ENCODE measurements around the gene GRN.
"Not testable (repeated sequence)": the region's sequence is repeated elsewhere in the genome, so short reads cannot be mapped to it uniquely, and the experiment has no call there.

The GRN gene

DNA sequence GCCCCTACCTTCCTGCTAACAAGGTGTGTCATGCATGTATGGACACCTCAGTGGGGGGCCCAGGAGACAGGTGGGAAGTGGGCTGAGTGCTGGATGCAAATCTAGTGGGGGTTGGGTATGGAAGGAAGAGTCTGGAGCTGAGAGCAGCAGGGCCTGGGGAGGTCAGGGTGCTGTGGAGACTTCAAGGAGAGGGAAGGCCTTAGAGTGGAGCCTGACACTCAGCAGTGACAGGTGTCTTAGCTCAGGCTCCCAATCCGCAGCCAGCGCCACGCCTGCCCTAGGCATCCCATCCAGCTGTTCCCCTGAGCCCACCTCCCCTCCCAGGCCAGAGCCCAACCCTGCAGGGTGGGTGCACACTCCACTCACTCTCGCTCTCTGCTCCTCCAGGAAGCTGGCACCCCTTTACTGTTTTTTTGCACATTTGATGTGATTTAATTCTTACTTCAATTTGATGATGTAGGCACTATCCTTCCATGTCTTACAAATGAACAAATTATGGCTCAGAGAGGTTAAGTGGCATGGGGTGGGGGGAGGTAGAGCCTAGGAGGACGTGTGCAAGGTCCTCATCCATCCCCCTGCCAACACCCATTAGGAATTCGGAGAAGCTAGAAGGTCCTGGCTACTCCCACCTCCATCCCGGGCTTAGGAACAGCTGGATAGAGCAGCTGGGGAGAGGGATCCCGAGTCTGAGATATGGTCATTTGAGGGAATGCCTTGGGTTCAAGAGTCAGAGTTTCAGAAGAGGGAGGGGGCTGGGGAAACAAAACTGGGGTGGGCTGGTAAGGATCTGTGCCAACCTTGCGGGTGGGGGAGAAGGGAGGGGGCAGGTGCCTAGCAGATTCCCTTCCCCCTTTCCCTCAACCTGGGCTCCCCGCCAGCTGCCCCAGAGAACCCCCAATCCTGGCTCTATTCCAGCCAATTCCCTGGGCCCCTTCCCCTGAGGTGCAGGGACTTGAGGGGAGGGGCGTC lies 16.5 kb downstream of the GRN start:
- DNase-seq (ENCODE audit: low spot score) = no peak

DNA sequence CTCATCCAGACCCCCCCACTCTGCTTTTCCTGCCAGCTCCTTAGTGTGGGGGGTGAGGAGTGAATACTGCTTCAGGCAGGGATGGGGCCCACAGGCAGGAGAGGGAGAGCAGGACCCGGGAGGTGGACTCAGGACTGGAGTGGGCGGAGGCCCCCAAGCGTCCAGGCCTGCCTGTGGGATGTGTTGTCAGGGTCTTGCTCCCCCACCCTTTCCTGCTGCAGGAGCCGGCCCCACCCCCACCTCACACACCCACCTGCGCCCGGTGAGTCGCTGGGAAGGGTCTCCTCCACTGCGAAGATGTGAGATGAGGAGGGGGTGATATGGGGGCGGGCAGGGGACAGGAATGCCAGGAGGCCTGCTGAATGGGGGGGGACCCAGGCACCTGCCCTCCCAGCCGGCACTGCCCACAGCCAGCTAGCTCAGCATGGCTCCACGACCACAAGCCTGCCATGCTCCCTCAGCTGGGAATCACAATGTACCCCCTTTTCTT lies 17.4 kb downstream of the GRN start:
- no peak for DNase-seq (ENCODE audit: low spot score)

DNA sequence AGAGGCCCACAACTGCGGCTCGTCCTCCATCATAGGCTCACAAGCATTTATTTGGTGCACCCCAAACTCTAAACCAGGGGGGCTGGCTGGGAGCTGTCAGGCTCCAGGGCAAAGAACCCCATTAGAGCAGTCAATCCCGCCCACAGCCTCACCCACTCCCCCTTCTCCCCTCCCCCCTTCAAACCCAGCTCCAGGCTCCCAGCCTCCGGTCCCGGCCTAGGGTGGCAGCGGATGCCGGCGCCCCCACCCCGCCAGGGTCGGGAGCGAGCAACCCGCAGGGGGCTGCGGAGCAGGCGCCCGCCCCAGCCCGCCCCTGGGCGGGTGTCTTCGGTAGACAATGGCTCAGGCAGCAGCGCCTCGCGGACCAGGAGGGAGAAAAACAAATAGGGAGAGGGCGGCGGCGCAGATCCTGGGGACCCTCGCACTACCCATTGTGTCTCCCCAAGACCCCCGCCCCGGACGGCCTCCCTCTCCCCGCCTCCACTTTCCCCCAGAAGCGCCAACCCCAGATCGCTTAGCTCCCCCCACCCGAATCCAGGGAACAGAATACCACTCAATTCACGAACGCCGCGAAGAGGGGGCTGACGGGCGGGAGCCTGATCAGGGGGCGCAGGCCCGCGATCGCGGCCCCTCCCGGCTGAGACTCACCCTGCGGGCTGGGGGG lies 18.0 kb downstream of the GRN start:
- DNase-seq (ENCODE audit: low spot score) = no peak

DNA sequence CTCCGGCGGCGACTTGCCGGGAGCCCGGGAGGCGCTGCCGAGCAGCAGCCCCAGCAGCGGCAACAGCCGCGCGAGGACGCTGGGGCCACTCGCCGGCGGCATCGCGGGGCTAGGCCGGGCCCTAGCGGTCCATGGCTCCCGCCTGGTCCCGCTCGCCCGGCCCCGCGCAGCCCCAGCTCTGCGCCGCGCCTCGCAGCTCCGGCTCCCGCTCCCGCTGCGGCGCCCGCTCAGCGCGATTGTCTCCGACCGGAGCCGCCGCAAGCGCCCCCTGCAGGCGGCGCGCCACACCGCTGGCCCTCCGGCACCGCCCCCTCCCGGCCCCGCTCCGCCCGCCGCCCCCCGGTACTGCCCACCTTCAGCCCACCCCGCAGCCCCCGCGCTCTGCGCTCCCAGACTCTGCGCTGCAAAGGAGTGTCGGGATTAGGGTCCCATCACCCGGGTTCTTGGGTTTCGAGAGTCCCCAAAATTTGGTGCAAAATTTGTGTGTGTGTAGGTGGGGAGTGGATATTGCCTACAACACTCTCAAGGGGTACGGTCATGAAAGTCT lies 18.6 kb downstream of the GRN start, which contains the start of gene FAM171A2:
TSS of gene FAM171A2 (minus strand) at position 241 of the 547 bp plus-strand sequence. CDS start at position 102, 139 bp downstream.
- peak; percentile 71 for DNase-seq (ENCODE audit: low spot score)

DNA sequence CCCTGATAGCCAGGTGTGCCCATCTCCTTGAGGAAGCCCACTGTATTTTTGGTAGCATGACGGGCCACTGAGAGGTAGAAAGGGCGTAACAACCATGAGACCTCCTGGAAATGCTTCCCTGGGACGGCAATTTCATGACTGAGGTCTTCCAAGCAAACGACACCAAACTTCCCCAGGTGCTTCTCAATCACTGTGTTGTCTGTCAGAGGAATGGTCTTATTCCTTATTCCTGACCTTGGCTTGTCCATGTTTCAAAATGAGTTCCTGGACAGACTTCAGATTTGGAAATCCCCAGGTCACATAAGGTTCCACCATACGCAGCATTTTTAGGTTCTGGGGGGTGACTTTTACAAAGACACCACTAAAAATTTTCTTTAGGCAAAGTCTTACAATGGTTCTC lies 19.9 kb downstream of the GRN start:
- not testable (repeated sequence) for DNase-seq (ENCODE audit: low spot score)

DNA sequence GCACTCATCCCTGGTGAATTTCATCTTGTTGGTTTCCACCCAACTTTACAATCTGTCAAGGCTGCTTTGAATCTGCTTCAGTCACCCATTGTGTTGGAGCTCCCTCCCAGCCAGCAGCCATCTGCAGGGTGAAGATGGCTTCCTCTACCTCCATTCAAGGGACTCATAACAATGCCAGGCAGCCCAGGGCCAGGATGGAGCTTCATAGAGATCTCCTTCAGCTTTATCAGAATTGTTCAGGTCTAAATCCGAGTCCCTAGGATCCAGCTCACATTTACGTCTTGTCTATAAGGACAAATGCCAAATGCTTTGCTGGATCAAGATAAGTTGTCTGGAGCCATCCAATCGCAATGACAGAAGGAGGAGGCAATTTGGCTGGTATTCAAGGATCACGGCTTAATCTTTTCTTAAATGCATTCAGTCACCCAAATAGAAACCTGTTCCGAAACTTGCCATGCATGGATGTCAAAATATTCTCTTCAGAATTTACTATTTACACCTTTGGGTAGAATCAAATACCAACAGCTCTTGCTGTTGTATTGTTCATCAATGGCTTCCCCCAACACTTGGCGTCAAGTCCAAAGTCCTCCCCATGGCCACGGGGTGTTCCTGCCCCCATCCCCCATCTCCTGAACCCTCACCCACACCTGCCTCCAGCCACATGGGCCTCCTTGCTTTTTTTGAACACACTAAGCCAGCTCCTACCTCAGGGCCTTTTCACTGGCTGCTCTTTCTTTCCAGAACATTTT lies 22.3 kb downstream of the GRN start:
- DNase-seq (ENCODE audit: low spot score) = no peak

DNA sequence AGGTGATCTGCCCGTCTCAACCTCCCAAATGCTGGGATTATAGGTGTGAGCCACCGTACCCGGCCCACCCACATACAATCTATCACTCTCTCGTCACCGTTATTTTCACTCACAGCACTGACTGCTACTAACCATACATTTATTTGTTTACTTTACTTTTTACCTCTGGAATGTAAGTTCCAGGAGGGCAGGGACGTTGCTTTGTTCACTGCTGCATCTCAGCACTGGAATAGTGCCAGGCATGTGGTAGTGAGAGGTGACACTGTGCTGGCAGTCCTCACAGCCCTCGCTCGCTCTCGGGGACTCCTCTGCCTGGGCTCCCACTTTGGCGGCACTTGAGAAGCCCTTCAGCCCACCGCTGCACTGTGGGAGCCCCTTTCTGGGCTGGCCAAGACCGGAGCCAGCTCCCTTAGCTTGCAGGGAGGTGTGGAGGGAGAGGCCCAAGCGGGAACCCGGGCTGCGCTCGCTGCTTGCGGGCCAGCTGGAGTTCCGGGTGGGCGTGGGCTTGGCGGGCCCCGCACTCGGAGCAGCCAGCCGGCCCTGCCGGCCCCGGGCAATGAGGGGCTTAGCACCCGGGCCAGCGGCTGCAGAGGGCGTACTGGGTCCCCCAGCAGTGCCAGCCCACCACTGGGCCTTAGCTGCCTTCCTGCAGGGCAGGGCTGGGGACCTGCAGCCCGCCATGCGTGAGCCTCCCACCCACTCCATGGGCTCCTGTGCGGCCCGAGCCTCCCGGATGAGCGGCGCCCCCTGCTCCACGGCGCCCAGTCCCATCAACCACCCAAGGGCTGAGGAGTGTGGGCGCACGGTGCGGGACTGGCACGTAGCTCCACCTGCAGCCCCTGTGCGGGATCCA lies 23.5 kb downstream of the GRN start:
- DNase-seq (ENCODE audit: low spot score) = not testable (repeated sequence)

DNA sequence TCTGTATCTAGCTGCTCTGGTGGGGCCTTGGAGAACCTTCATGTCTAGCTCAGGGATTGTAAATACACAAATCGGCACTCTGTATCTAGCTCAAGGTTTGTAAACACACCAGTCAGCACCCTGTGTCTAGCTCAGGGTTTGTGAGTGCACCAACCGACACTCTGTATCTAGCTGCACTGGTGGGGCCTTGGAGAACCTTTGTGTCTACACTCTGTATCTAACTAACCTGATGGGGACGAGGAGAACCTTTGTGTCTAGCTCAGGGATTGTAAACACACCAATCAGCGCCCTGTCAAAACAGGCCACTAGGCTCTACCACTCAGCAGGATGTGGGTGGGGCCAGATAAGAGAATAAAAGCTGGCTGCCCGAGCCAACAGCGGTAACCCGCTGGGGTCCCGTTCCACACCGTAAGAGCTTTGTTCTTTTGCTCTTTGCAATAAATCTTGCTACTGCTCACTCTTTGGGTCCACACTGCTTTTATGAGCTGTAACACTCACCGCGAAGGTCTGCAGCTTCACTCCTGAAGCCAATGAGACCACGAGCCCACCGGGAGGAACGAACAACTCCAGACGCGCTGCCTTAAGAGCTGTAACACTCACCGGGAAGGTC lies 24.4 kb downstream of the GRN start:
- not testable (repeated sequence) for DNase-seq (ENCODE audit: low spot score)

DNA sequence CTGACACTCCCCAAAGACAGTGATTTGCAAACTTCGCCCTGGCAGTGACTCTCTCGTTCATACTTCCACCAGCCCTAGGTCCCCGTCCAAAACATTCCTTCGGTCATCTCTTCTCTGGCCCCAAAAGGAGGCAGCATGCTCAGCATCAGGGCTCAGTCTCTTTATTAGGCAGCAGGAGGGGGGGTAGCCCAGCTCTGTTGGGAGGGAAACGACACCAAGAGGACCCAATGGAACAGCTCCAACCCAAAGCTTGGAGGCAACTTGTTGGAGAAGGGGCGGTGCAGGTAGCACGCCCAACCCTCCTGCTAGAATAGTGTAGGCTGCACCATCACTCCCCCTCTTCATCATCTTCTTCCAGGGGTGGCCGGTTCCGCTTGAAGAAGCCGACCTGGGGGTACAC lies 26.9 kb downstream of the GRN start:
- DNase-seq (ENCODE audit: low spot score) = no peak

DNA sequence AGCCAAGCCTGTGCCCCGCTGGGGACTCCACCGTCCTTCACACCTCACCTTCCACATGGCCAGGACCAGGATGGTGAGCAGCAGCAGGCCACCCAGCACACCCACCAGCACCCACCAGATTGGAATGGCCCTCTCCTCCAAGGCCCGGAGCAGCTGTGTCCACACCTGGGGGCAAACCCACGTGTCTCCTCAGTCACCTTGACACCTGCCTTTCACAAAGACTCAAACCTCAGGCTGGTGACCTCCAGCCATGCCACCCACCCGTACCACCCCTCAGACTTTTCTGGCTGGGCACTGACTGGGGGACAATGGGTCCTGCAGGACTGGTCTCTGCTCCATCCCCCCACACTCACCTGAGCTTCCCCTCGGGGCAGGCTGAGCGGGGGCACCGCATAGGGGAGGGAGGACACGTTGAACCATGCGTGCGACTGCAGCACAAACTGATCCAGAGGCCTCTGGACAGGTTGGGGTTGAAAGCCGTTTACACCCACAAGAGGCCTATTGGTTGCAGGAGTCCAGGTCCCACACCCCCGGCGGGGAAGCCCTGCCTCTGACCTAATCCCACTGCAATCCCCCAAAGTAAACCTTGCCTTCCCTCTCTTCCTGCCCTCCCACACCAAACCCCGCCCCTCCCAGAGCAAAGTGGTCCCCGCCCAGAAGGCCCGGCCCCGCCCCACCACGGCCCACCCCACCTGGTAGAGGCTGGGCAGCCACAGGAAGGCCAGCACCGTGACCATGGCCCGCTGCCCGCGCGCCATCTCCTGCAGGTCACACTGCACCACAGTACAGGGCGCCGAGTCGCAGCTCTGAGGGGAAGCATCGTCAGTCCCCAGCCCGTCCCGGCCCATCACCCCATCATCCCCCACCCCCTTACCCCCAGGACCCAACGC lies 29.4 kb downstream of the GRN start:
- no peak for DNase-seq (ENCODE audit: low spot score)

DNA sequence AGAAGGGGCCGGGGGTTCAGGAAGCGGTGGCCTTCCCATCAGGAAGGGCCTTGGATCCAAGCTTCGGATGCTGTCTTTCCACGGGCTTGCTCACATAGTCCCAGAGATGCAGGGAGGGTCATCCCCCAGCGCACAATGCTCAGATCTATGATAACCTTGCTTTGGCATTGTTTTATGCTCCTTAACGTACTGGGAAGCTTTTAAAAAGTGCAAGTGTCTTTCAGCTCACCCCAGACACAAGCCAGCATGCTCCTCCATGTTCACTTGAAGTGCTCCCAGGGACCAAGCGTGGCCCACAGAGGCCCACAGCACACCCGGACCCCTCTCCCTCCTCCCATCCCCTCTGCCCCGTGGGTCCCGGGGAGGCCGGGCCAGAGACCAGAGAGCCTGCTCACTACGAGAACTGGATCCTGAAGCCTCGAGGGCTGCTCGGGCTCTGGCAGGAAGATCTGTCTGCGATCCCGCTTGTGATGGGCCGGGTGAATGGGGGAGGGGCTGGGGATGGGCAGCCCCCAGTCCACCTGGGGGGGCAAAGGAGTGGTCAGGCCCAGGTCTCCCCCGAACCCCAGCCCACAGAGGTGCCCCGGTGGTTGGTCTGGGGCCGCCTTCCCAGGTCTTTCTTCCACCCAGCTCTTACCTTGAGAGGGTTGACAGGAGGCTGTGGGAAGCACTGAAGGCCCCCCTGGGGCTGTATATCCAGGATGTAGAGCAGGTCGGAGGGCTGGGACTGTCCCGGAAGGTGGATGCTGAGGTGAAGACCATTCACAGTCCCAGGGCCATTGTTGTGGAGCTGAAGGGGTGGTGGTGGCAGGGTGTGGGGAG lies 30.3 kb downstream of the GRN start:
- no peak for DNase-seq (ENCODE audit: low spot score)

DNA sequence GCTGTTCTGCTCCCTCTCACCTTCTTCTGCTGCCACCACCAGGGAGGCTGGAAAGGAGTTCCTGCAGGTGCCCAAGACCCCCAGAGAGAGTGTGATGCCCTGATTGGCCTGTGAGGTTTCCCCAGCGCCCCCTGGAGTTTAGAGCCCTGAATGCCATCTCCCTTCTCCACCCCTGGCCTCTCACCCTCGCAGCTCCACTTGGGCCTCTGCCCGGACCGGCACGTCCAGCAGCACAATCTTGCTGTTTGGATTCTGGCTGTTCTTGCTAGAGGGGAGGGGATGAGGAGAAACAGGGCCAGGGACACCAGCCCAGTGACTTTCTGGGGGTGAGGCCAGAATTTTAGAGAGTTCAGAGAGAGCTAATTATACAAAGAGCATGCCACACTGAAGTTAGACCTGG lies 31.0 kb downstream of the GRN start:
- peak; percentile 37 for DNase-seq (ENCODE audit: low spot score)

DNA sequence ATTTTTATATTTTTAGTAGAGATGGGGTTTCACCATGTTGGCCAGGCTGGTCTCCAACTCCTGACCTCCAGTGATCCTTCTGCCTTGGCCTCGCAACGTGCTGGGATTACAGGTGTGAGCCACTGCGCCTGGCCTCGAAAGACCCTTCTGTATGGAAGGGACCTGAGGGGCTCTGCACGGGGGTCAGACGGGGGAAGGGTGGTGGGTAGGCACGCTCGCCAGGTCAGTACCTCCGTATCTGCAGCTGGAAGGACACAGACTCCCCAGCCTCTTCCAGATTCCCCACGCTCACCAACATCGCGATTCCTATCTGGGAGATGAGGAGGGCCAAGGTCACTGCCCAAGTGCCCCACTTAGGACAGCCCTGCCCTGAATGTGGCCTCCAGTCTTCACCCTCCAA lies 31.7 kb downstream of the GRN start:
- no peak for DNase-seq (ENCODE audit: low spot score)

DNA sequence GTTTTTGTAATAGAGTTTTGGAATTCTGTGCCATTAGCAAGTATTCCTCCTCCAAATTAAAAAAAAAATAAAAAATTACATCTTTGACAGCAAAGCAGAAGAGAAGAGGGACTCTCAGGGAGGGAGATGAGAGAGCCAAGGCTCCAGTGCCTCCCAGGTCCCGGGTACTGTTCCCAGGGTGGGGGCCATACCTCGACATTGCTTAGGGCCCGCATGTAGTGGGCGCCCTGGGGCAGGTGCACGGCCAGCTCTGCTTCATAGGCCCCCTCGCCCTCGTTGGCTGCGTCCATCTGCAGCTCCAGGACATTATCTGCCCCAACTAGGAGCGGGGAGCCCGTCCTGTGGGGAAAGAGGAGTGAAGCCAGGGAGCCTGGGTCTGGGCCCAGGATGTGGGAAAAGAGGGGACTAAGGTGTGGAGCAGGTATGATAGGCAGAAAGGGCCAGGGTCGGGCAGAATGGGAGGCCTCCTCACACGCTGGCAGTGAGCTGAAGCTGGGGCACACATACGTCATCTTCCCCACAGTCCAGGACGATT lies 33.1 kb downstream of the GRN start:
- DNase-seq (ENCODE audit: low spot score) = no peak

DNA sequence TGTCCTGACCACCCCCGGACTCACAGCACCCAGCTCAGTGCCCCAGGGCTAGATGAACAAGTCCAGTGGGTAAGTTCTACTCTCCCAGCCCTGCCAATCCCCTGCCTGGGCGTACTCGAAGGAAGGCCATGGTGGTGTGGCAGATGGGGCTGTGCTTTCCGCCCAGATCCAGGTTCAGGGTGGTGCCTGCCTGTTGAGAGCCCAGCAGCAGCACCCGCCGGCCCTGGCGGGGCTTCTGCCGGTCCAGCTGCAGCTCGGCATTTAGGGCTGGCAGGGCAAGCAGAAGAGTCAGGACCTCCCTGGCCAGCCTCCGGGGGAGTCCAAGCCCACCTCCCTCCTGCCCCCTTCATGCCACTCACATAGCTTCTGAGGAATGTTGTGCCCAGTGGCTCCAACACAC lies 34.8 kb downstream of the GRN start:
- DNase-seq (ENCODE audit: low spot score) = no peak

DNA sequence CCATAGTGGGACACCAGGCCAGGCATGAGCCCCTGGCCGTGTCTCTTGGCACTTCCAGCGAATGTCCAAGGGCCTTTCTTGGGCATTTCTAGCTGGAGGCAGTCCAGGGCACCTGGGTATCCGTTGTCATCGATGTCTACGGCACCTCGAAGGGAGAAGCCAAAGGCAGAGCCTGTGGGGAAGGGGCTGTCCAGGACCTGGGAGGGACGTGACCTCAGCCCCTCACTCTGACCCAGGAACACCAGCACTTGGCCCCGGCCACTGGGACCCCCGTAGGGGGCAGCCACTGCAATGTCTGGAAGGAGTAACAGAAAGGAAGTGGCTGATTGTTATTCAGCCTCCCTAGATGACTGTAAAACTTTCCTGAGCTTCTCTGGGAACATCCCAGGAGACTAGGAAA lies 35.7 kb downstream of the GRN start:
- DNase-seq (ENCODE audit: low spot score) = no peak

DNA sequence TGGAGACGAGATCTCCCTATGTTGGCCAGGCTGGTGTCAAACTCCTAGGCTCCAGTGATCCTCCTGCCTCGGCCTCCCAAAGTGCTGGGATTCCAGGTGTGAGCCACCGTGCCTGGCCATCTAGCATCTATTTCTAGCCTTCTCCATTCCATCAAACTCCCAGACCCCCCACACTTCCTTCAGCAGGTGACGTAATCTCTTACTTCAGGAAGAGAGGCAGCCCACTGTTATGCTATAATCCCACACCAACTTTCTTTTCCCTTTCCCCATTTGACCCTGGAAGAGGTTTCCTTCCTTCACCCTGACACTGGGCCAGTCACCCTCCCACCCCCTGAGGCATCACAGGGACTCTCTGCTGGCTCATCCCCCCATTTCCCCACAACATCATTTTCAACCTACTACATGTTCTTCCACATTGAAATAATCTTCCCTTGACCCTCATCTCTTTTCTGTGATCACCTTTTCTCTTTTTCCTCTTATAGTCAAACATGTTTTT lies 36.8 kb downstream of the GRN start:
- DNase-seq (ENCODE audit: low spot score) = no peak

DNA sequence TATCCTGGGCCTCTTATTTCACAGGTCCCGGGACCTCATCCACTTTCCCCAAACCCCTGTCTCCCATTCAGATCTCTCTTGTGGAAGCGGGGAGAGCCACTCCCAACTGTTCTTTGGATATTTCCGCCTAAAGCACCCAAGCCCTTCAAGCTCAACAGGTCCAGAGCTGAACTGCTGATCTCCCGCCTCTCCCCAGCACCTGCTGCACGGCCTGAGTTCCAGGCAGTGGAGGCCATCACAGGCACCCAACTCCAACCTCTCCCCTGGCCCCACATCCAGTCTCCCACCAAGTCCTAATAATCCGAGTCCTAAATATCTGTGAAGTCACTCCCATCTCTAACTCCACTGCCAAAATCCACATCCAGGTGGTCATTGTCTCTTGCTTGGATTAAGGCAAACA lies 37.8 kb downstream of the GRN start:
- DNase-seq (ENCODE audit: low spot score) = no peak

All from hematopoietic multipotent progenitor cell treated with erythropoietin and hydrocortisone succinate and interleukin-3 and kit ligand, for 15 days (in vitro differentiated cells).